Activated T-cell treated with anti-CD3 and anti-CD28 coated beads for 1 hour (primary cell): Measurements from ENCODE around the gene LSM2.

ENCODE experiments used
- DNase-seq: peaks from one replicate; pipeline ENCODE4 v3.0.0-alpha.2; 2020; ENCODE audit warnings: low read depth

The LSM2 gene

GRCh38 chr6:31750411-31751022 is 56.2 kb downstream of the LSM2 start:
- DNase-seq, result no peak

DNA sequence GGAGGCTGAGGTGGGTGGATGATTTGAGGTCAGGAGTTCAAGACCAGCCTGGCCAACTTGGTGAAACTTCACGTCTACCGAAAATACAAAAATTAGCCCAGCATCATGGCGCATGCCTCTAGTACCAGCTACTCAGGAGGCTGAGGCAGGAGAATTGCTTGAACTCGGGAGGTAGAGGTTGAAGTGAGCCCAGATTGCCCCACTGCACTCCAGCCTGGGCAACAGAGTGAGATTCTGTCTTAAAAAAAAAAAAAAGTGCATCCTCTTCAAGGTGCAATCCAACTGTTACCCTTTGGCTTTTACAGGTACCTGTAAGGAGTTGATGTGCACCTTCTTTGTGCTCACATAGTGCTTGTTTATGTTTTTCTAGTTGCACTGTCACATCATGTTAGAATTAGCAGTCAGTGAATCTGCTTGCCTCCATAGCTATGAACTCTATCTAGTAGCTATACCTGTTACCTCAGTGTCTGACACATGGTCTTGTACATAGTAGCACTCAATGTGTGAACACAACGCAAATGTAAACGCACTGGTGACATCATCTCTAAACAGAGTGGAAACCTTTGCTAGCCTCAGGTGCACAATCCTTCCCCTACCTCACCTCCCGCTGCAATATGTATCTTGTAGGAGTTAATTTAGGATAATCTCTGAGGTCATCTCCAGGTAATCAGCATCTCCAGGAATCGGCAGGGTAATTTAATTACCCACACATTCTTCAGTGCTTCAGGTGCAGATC is 57.3 kb downstream of the LSM2 start:
- DNase-seq, result no peak
